ENCODE results near the gene FOXP3.
"Not testable (repeated sequence)": the region's sequence is repeated elsewhere in the genome, so short reads cannot be mapped to it uniquely, and the experiment has no call there.

GRCh38 chrX:49299293-49299692, 34.8 kb upstream of the FOXP3 start:
- not testable (repeated sequence) for TF ChIP-seq POLR2AphosphoS5 (IDR thresholded peaks at IDR 0.05; ENCODE audit: low read depth, low read length); POLR2A (IDR thresholded peaks at IDR 0.05; ENCODE audit: low read depth, low read length); TAF1 (IDR thresholded peaks at IDR 0.05; ENCODE audit: borderline replicate concordance, low read depth, low read length)
